ENCODE measurements around the gene VIT.

VIT gene

GRCh38 chr2:36707050-36707449 is 10.5 kb downstream of the VIT start:
- no peak overlapping the region for H3K4me2 ChIP-seq (ENCODE audit: low read depth, low read length, poor library complexity, severe bottlenecking)
- H3K9me3 ChIP-seq (ENCODE audit: insufficient read depth, low read length): 0 out of 2 replicates have a peak, but pooled peaks cover 7% of the 10 kb centered on the region
- no peaks in the 10 kb centered on the region for H3K79me2 ChIP-seq (ENCODE audit: insufficient read depth, low read length)
- H3K27me3 ChIP-seq (ENCODE audit: low read length): no peaks in the 10 kb centered on the region
- no peak overlapping the region for H3K4me3 ChIP-seq (ENCODE audit: insufficient read depth, low read length, poor library complexity, severe bottlenecking)
- H4K20me1 ChIP-seq (ENCODE audit: low read depth, low read length): no peaks in the 10 kb centered on the region
- H3K36me3 ChIP-seq (ENCODE audit: low read length): no peaks in the 10 kb centered on the region
- no peak overlapping the region for H2AFZ ChIP-seq (ENCODE audit: low read depth, low read length, severe bottlenecking)
- no peak overlapping the region for H3K9ac ChIP-seq (ENCODE audit: low read length)
- no peaks in the 10 kb centered on the region for H3K9me2 ChIP-seq (replicated peaks; ENCODE audit: insufficient read depth, low read length)
- no peak overlapping the region for H3K27ac ChIP-seq (ENCODE audit: low read depth, low read length)
- TF ChIP-seq CTCF (IDR thresholded peaks at IDR 0.05; ENCODE audit: insufficient read depth, low read length, poor library complexity, severe bottlenecking): no peak
- TF ChIP-seq EZH2phosphoT487 (conservative IDR thresholded peaks at IDR 0.05; ENCODE audit: low read length): no peak
- H3F3A ChIP-seq (ENCODE audit: insufficient read depth): no peaks in the 10 kb centered on the region

GRCh38 chr2:36708041-36708741 is 11.7 kb downstream of the VIT start:
- no peak for TF ChIP-seq EZH2phosphoT487 (conservative IDR thresholded peaks at IDR 0.05; ENCODE audit: low read length)
- no peak for TF ChIP-seq CTCF (IDR thresholded peaks at IDR 0.05; ENCODE audit: insufficient read depth, low read length, poor library complexity, severe bottlenecking)
- no peaks in the 10 kb centered on the region for H3K36me3 ChIP-seq (ENCODE audit: low read length)
- no peaks in the 10 kb centered on the region for H4K20me1 ChIP-seq (ENCODE audit: low read depth, low read length)
- no peak overlapping the region for H3K4me2 ChIP-seq (ENCODE audit: low read depth, low read length, poor library complexity, severe bottlenecking)
- no peaks in the 10 kb centered on the region for H3K79me2 ChIP-seq (ENCODE audit: insufficient read depth, low read length)
- H3K9me2 ChIP-seq (replicated peaks; ENCODE audit: insufficient read depth, low read length): no peaks in the 10 kb centered on the region
- H3K9ac ChIP-seq (ENCODE audit: low read length): no peak overlapping the region
- 0 out of 2 replicates have a peak, but pooled peaks cover 7% of the 10 kb centered on the region for H3K9me3 ChIP-seq (ENCODE audit: insufficient read depth, low read length)
- no peaks in the 10 kb centered on the region for H3F3A ChIP-seq (ENCODE audit: insufficient read depth)
- H3K27me3 ChIP-seq (ENCODE audit: low read length): no peaks in the 10 kb centered on the region
- H3K27ac ChIP-seq (ENCODE audit: low read depth, low read length): no peak overlapping the region
- H2AFZ ChIP-seq (ENCODE audit: low read depth, low read length, severe bottlenecking): no peak overlapping the region
- H3K4me3 ChIP-seq (ENCODE audit: insufficient read depth, low read length, poor library complexity, severe bottlenecking): no peak overlapping the region

GRCh38 chr2:36710858-36711515 is 14.5 kb downstream of the VIT start:
- 0 out of 2 replicates have a peak, but pooled peaks cover 7% of the 10 kb centered on the region for H3K9me3 ChIP-seq (ENCODE audit: insufficient read depth, low read length)
- no peak overlapping the region for H3K27ac ChIP-seq (ENCODE audit: low read depth, low read length)
- no peak overlapping the region for H3K9ac ChIP-seq (ENCODE audit: low read length)
- H3K36me3 ChIP-seq (ENCODE audit: low read length): no peaks in the 10 kb centered on the region
- H4K20me1 ChIP-seq (ENCODE audit: low read depth, low read length): no peaks in the 10 kb centered on the region
- no peak for TF ChIP-seq EZH2phosphoT487 (conservative IDR thresholded peaks at IDR 0.05; ENCODE audit: low read length)
- TF ChIP-seq CTCF (IDR thresholded peaks at IDR 0.05; ENCODE audit: insufficient read depth, low read length, poor library complexity, severe bottlenecking): no peak
- H2AFZ ChIP-seq (ENCODE audit: low read depth, low read length, severe bottlenecking): no peak overlapping the region
- H3F3A ChIP-seq (ENCODE audit: insufficient read depth): no peaks in the 10 kb centered on the region
- no peaks in the 10 kb centered on the region for H3K27me3 ChIP-seq (ENCODE audit: low read length)
- no peak overlapping the region for H3K4me3 ChIP-seq (ENCODE audit: insufficient read depth, low read length, poor library complexity, severe bottlenecking)
- H3K4me2 ChIP-seq (ENCODE audit: low read depth, low read length, poor library complexity, severe bottlenecking): no peak overlapping the region
- no peaks in the 10 kb centered on the region for H3K79me2 ChIP-seq (ENCODE audit: insufficient read depth, low read length)
- H3K9me2 ChIP-seq (replicated peaks; ENCODE audit: insufficient read depth, low read length): no peaks in the 10 kb centered on the region

Data from SU-DHL-6 (cell line).